HepG2 (cell line): ENCODE data around the gene TOP1.

Experiments
- ETV6 ChIP-seq: sonication (generic); formaldehyde crosslinking; conservative IDR thresholded peaks from 2 replicates; pipeline ENCODE4 v1.4.0; 2020; ENCODE audit warnings: missing genetic modification reagents
- FOSL1 ChIP-seq: sonication (generic); formaldehyde crosslinking; IDR thresholded peaks from 2 replicates; pipeline ENCODE4 v1.9.0; 2021; ENCODE audit warnings: missing genetic modification reagents, borderline replicate concordance
- FOXK2 ChIP-seq: fragments of 450-650 bp; IDR thresholded peaks from 2 replicates; pipeline ENCODE4 v1.6.1; 2016
- MLLT10 ChIP-seq: sonication (generic); formaldehyde crosslinking; IDR thresholded peaks from 2 replicates; pipeline ENCODE4 v1.4.0; 2020; ENCODE audit warnings: missing genetic modification reagents
- NR2C2 ChIP-seq: sonication (generic); formaldehyde crosslinking; IDR thresholded peaks from 2 replicates; pipeline ENCODE4 v1.4.0; 2020; ENCODE audit warnings: missing genetic modification reagents, mild to moderate bottlenecking, moderate library complexity, borderline replicate concordance
- POLR2AphosphoS5 ChIP-seq: IDR thresholded peaks from 2 replicates; pipeline ENCODE4 v1.6.1; 2012; ENCODE audit warnings: low read depth, low read length
- ZBTB1 ChIP-seq: sonication (generic); formaldehyde crosslinking; IDR thresholded peaks from 2 replicates; pipeline ENCODE4 v1.4.0; 2020; ENCODE audit warnings: missing genetic modification reagents, borderline replicate concordance
- TF ChIP-seq, protein P1 (sequence below), 2 experiments: sonication (generic) in 1 of 2; formaldehyde crosslinking in 1 of 2; IDR thresholded peaks; 2 replicates each; pipeline versions ENCODE4 v1.5.1 to v1.6.1; 2011 to 2020; ENCODE audit warnings: borderline replicate concordance in 1 of 2, low read depth in 1 of 2, low read length in 1 of 2, mild to moderate bottlenecking in 1 of 2, missing genetic modification reagents in 1 of 2, moderate library complexity in 1 of 2

DNA sequence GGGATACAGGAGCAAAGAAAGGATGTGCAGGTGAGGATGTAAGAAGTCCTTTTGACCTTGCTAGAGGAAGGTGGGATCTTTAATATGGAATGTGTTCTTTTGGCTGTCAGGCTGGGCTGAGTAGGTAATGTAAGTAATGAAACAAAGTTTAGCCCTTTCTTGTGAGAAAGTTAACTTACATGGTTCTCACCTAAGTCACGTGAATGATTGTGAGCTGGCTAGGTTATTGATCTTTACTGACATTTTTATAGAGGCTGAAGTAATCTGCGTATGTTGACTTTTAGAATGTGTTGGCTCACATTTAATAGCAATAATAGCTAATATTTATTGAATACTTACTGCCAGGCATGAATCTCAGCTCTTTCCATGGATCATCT lies 2.6 kb downstream of the TOP1 start:
- TF ChIP-seq, protein P1, sequence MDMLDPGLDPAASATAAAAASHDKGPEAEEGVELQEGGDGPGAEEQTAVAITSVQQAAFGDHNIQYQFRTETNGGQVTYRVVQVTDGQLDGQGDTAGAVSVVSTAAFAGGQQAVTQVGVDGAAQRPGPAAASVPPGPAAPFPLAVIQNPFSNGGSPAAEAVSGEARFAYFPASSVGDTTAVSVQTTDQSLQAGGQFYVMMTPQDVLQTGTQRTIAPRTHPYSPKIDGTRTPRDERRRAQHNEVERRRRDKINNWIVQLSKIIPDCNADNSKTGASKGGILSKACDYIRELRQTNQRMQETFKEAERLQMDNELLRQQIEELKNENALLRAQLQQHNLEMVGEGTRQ (IDR thresholded peaks at IDR 0.05; ENCODE audit: low read depth, low read length) = no peak
- TF ChIP-seq, protein P1 (CRISPR knock-in tag; IDR thresholded peaks at IDR 0.05; ENCODE audit: borderline replicate concordance) = no peak
- TF ChIP-seq FOXK2 = no peak
- no peak for TF ChIP-seq ETV6
- no peak for TF ChIP-seq ZBTB1 (CRISPR knock-in tag)
- no peak for TF ChIP-seq FOSL1 (CRISPR knock-in tag)
- TF ChIP-seq NR2C2 = no peak
- TF ChIP-seq POLR2AphosphoS5 = no peak
- no peak for TF ChIP-seq MLLT10 (CRISPR knock-in tag)
